ENCODE data around the gene NXPH1.

- no peak for TF ChIP-seq POLR2A (IDR thresholded peaks at IDR 0.05; ENCODE audit: low read length)
- TF ChIP-seq GATA1 (IDR thresholded peaks at IDR 0.05; ENCODE audit: low read depth, low read length), result no peak
These were observed 65.7 kb downstream of the NXPH1 start for GRCh38 chr7:8499128-8499527.

Data from erythroblast (primary cell).